ENCODE data around the gene EDRF1.

The EDRF1 gene

GRCh38 chr10:125739994-125740679 is 20.6 kb downstream of the EDRF1 start:
- DNase-seq (ENCODE audit: extremely low spot score): no peak
- POLR2A ChIA-PET: no interaction called here
- TF ChIP-seq CTCF (IDR thresholded peaks at IDR 0.05; ENCODE audit: control extremely low read depth, extremely low read depth, low read depth, missing control alignments): no peak
- CTCF ChIA-PET: interaction anchor here (1.4 kb wide), 1 partner anchor 9 kb away, joined by 4 read pairs; no protein-coding TSS in a partner anchor

- CTCF ChIA-PET: no interaction called here
- POLR2A ChIA-PET: no interaction called here
- DNase-seq (ENCODE audit: extremely low spot score): no peak
- TF ChIP-seq CTCF (IDR thresholded peaks at IDR 0.05; ENCODE audit: control extremely low read depth, extremely low read depth, low read depth, missing control alignments): no peak
Measured at GRCh38 chr10:125742465-125742864, 23.0 kb downstream of the EDRF1 start.

- ChIA-PET POLR2A (no interaction called here), CTCF (interaction anchor here (1.8 kb wide), 1 partner anchor 14 kb away, joined by 6 read pairs; no protein-coding TSS in a partner anchor)
- DNase-seq (ENCODE audit: extremely low spot score): no peak
- no peak for TF ChIP-seq CTCF (IDR thresholded peaks at IDR 0.05; ENCODE audit: control extremely low read depth, extremely low read depth, low read depth, missing control alignments)
Measured at GRCh38 chr10:125744909-125745308, 25.4 kb downstream of the EDRF1 start.

- TF ChIP-seq CTCF (IDR thresholded peaks at IDR 0.05; ENCODE audit: control extremely low read depth, extremely low read depth, low read depth, missing control alignments): no peak
- CTCF ChIA-PET: interaction anchor here (0.9 to 2.3 kb wide), 3 partner anchors 10 to 18 kb away, joined by 3 to 10 read pairs (median 7); no protein-coding TSS in a partner anchor
- POLR2A ChIA-PET: no interaction called here
- no peak for DNase-seq (ENCODE audit: extremely low spot score)
Measured at GRCh38 chr10:125747417-125747816, 27.9 kb downstream of the EDRF1 start.

- CTCF ChIA-PET: interaction anchor here (2.0 to 2.4 kb wide), 2 partner anchors 8 to 9 kb away, joined by 5 to 7 read pairs; no protein-coding TSS in a partner anchor
- DNase-seq (ENCODE audit: extremely low spot score): no peak
- POLR2A ChIA-PET: no interaction called here
- no peak for TF ChIP-seq CTCF (IDR thresholded peaks at IDR 0.05; ENCODE audit: control extremely low read depth, extremely low read depth, low read depth, missing control alignments)
Measured at GRCh38 chr10:125756196-125756595, 36.7 kb downstream of the EDRF1 start.

- DNase-seq (ENCODE audit: extremely low spot score): no peak
- CTCF ChIA-PET: interaction anchor here (2.0 to 2.4 kb wide), 2 partner anchors 8 to 9 kb away, joined by 5 to 7 read pairs; no protein-coding TSS in a partner anchor
- no peak for TF ChIP-seq CTCF (IDR thresholded peaks at IDR 0.05; ENCODE audit: control extremely low read depth, extremely low read depth, low read depth, missing control alignments)
- POLR2A ChIA-PET: no interaction called here
Measured at GRCh38 chr10:125756853-125757487, 37.5 kb downstream of the EDRF1 start.
